HepG2 (cell line): ENCODE results near the gene IL17RA. TPM values are rescaled to one million over a fixed set of nuclear protein-coding genes. Genes with fewer than 3 reads are reported as not detected.

Experiments used
- ATAC-seq: fragments of 200-7000 bp; cut with Tn5 transposase; 3 replicates; pipeline ENCODE4 v1.9.1; 2020; ENCODE audit warnings: mild to moderate bottlenecking, moderate library complexity
- BruUV-seq: library from RNA; stranded (reverse); fragments of 400-500 nt; replicated peaks from 2 replicates; lab custom pipeline; 2021; lab: Mats Ljungman, UMichigan
- CTCF ChIA-PET: fragments of 300-600 bp; formaldehyde crosslinking; extraction: SDS; loops from one replicate; lab custom pipeline; 2021; ENCODE audit warnings: low total read pairs, inconsistent platforms, low intra/inter-chr PET ratio; lab: Yijun Ruan, JAX
- POLR2A ChIA-PET: fragments of 350-600 bp; sonication (Branson Sonifier 250); formaldehyde crosslinking; loops from one replicate; lab custom pipeline; 2020; ENCODE audit warnings: antibody characterized with exemption, inconsistent platforms; lab: Yijun Ruan, JAX
- DNase-seq: peaks from one replicate; pipeline ENCODE4 v3.0.0-alpha.2; 2015; ENCODE audit warnings: low spot score
- FAIRE-seq: peaks from 3 replicates; lab custom pipeline; 2011; peaks lifted over from hg19 to GRCh38; lab: Jason Lieb, UNC
- H2AFZ ChIP-seq: one replicate; pipeline ENCODE4 v1.6.1; 2011; ENCODE audit warnings: low read length, inconsistent platforms
- H3K27ac ChIP-seq: fragments of 300-600 bp; 3 replicates; pipeline ENCODE4 v1.8.0; 2011; ENCODE audit warnings: mixed run types, mild to moderate bottlenecking, mixed read lengths, low read length, inconsistent platforms; ENCODE audit not compliant: insufficient read depth; ENCODE audit errors: extremely low read length
- H3K27me3 ChIP-seq, 2 experiments: fragments of 200-600 bp in 1 of 2; 2 replicates in 1 of 2; 3 replicates in 1 of 2; pipeline versions ENCODE4 v1.6.0 to v1.8.0; 2011; ENCODE audit warnings: low read length in 2 of 2, mild to moderate bottlenecking in 2 of 2, moderate library complexity in 2 of 2, inconsistent platforms in 1 of 2; ENCODE audit not compliant: insufficient read depth in 2 of 2, control insufficient read depth in 1 of 2
- H3K36me3 ChIP-seq, 2 experiments: fragments of 200-600 bp in 1 of 2; replicated peaks in 1 of 2; 2 replicates in 1 of 2; 3 replicates in 1 of 2; pipeline versions ENCODE4 v1.5.1 to v1.8.0; 2011; ENCODE audit warnings: low read length in 2 of 2, inconsistent platforms in 1 of 2; ENCODE audit not compliant: insufficient read depth in 2 of 2, control insufficient read depth in 1 of 2
- H3K4me1 ChIP-seq: 2 replicates; pipeline ENCODE4 v1.5.1; 2012; ENCODE audit warnings: low read length, inconsistent platforms; ENCODE audit not compliant: insufficient read depth
- H3K4me2 ChIP-seq: 2 replicates; pipeline ENCODE4 v1.6.0; 2011; ENCODE audit warnings: low read depth, low read length, inconsistent platforms
- H3K4me3 ChIP-seq, 3 experiments: fragments of 200-600 bp in 1 of 3; sonication (generic), shearing (Covaris generic) in 1 of 3; replicated peaks in 1 of 3; 2 replicates each; pipeline ENCODE4 v1.5.1; 2011 to 2016; ENCODE audit warnings: low read length in 3 of 3, inconsistent platforms in 2 of 3, low read depth in 2 of 3, mild to moderate bottlenecking in 2 of 3, control low read depth in 1 of 3, mixed read lengths in 1 of 3; ENCODE audit not compliant: insufficient read depth in 1 of 3
- H3K79me2 ChIP-seq: one replicate; pipeline ENCODE4 v1.6.1; 2011; ENCODE audit warnings: low read length, inconsistent platforms; ENCODE audit not compliant: insufficient read depth
- H3K9ac ChIP-seq: 2 replicates; pipeline ENCODE4 v1.6.0; 2011; ENCODE audit warnings: mild to moderate bottlenecking, low read depth, low read length, inconsistent platforms; ENCODE audit not compliant: insufficient read depth
- H3K9me3 ChIP-seq: 2 replicates; pipeline ENCODE4 v1.5.1; 2012; ENCODE audit warnings: mild to moderate bottlenecking, low read length
- H4K20me1 ChIP-seq: 2 replicates; pipeline ENCODE4 v1.6.0; 2011; ENCODE audit warnings: inconsistent platforms, mild to moderate bottlenecking, low read length, moderate library complexity; ENCODE audit not compliant: insufficient read depth
- ATF1 ChIP-seq: IDR thresholded peaks from 2 replicates; pipeline ENCODE4 v1.6.1; 2016; ENCODE audit warnings: mild to moderate bottlenecking, control low read depth
- ATF3 ChIP-seq: sonication (generic); formaldehyde crosslinking; IDR thresholded peaks from 2 replicates; pipeline ENCODE4 v1.4.0; 2020; ENCODE audit warnings: missing genetic modification reagents
- REST ChIP-seq, 2 experiments: IDR thresholded peaks; 2 replicates each; pipeline ENCODE4 v1.6.1; 2011 to 2012; ENCODE audit warnings: low read length in 2 of 2, borderline replicate concordance in 1 of 2, low read depth in 1 of 2, mild to moderate bottlenecking in 1 of 2, moderate library complexity in 1 of 2
- THYN1 ChIP-seq: sonication (generic); formaldehyde crosslinking; IDR thresholded peaks from 2 replicates; pipeline ENCODE4 v1.8.1; 2023; ENCODE audit warnings: low read depth, mild to moderate bottlenecking, moderate library complexity, missing genetic modification reagents, borderline replicate concordance
- ZNF33A ChIP-seq: sonication (generic); formaldehyde crosslinking; IDR thresholded peaks from 2 replicates; pipeline ENCODE4 v1.5.1; 2020; ENCODE audit warnings: missing genetic modification reagents, mild to moderate bottlenecking, moderate library complexity, borderline replicate concordance
- WGBS: methylation state at CpG from one replicate; pipeline ENCODE4 v1.1.6; 2017; ENCODE audit warnings: low lambda C conversion rate; 5-methylcytosine and 5-hydroxymethylcytosine counted together
- in situ Hi-C: cut with HindIII; loops from 2 replicates; pipeline ENCODE4 v1.10.0; 2017; ENCODE audit warnings: low pct_unique_long_range_greater_than_20kb; ENCODE audit not compliant: extremely low pct_ligation_motif_present
- intact Hi-C: fragments of 100-400 bp; cut with micrococcal nuclease; formaldehyde crosslinking; loops from one replicate; pipeline ENCODE4 v1.10.0; 2022; ENCODE audit not compliant: unreplicated experiment
- polyA plus RNA-seq, 8 experiments: library from polyadenylated mRNA; depleted of rRNA in 3 of 8; stranded (reverse) in 7 of 8; unstranded in 1 of 8; fragments of >200 nt; fragmentation: Illumina TruSeq in 4 of 8; extraction: Trizol in 4 of 8; gene quantifications; 2 replicates each; pipeline versions ENCODE4 v1.2.1 to v1.2.3, GENCODE V29; 2011 to 2016; ENCODE audit warnings: low read depth in 4 of 8, missing spikeins in 1 of 8, mixed read lengths in 1 of 8; ENCODE audit not compliant: insufficient read depth in 1 of 8
- total RNA-seq, 5 experiments: library from RNA; depleted of rRNA; stranded (reverse); fragments of >200 nt; fragmentation: Illumina TruSeq; extraction: Trizol; gene quantifications; 2 replicates each; pipeline ENCODE4 v1.2.3, GENCODE V29; 2016; ENCODE audit warnings: low read depth in 1 of 5

Gene IL17RA
- total and polyA plus RNA-seq, 2 of the 13 experiments (the other 11 are each of a cell fraction or from before 2014, with no cell fraction given), result 2.5 to 8.2 TPM

GRCh38 chr22:17113600-17113999 is 28.8 kb downstream of the IL17RA start:
- ATAC-seq (no peak), FAIRE-seq (no peak), DNase-seq (no peak)
- WGBS, result 33% methylated on average over 3 of the region's 8 CpGs
- Histone ChIP-seq H3K27ac (no peak overlapping the region), H3K27me3 (peaks cover 3 to 28% of the 10 kb centered on the region in 2 experiments; a peak in 3 of 5 replicates), H3K4me2 (no peak overlapping the region), H3K4me1 (no peaks in the 10 kb centered on the region), H3K9me3 (no peaks in the 10 kb centered on the region), H3K4me3 (no peak overlapping the region), H3K36me3 (no peaks in the 10 kb centered on the region), H3K79me2 (no peaks in the 10 kb centered on the region), H2AFZ (no peak overlapping the region), H4K20me1 (no peaks in the 10 kb centered on the region), H3K9ac (no peak overlapping the region)
- ChIA-PET CTCF (no interaction called here), POLR2A (no interaction called here)
- TF ChIP-seq ZNF33A, result no peak
- TF ChIP-seq THYN1, result no peak
- TF ChIP-seq ATF3, result no peak
- TF ChIP-seq ATF1 (CRISPR knock-in tag), result no peak
- TF ChIP-seq REST (IDR thresholded peaks at IDR 0.05; ENCODE audit: borderline replicate concordance in 1 of 2, low read depth in 1 of 2, low read length in 2 of 2), result no peak
- BruUV-seq, result no TSS peak
- intact Hi-C loops, result no loop called here
- in situ Hi-C loops, result no loop called here
